ENCODE data around the gene KCNJ2. TPM values are rescaled to one million over a fixed set of nuclear protein-coding genes. Genes with fewer than 3 reads are reported as not detected.
A peak's percentile ranks its signal among the peaks of the same experiment; 100 is the strongest.

The KCNJ2 gene
- polyA plus RNA-seq, 1 donor from 2014 or later: 2.3 TPM

GRCh38 chr17:70173681-70174080 is 4.3 kb downstream of the KCNJ2 start:
- Histone ChIP-seq H2AFZ (ENCODE audit: low read depth, low read length) (no peak overlapping the region), H3K79me2 (replicated peaks; ENCODE audit: insufficient read depth, low read length) (peaks cover 7% of the 10 kb centered on the region), H3K36me3 (ENCODE audit: insufficient read depth, low read length) (peaks cover 10% of the 10 kb centered on the region), H3K4me2 (ENCODE audit: low read length) (peak overlapping the region; percentile 61), H3K9ac (ENCODE audit: low read length) (peak overlapping the region; percentile 4), H4K20me1 (ENCODE audit: insufficient read depth) (no peaks in the 10 kb centered on the region), H3K9me3 (ENCODE audit: low read length) (no peaks in the 10 kb centered on the region), H3K4me3 (ENCODE audit: low read length) (peak overlapping the region; percentile 47), H3K9me2 (ENCODE audit: insufficient read depth, low read length) (no peaks in the 10 kb centered on the region), H3K27ac (ENCODE audit: low read length) (peak overlapping the region; percentile 63), H3F3A (ENCODE audit: insufficient read depth, low read length, poor library complexity, severe bottlenecking) (no peaks in the 10 kb centered on the region), H3K27me3 (ENCODE audit: insufficient read depth, low read depth, low read length) (peaks cover 15% of the 10 kb centered on the region)
- TF ChIP-seq REST (IDR thresholded peaks at IDR 0.05; ENCODE audit: borderline replicate concordance) (no peak), POLR2AphosphoS5 (IDR thresholded peaks at IDR 0.05) (peak; percentile 64), TAF1 (IDR thresholded peaks at IDR 0.05; ENCODE audit: low read depth) (no peak), SMC3 (conservative IDR thresholded peaks at IDR 0.05; ENCODE audit: poor library complexity) (peak; percentile 17), MXI1 (conservative IDR thresholded peaks at IDR 0.05; ENCODE audit: poor library complexity, severe bottlenecking) (no peak), EP300 (conservative IDR thresholded peaks at IDR 0.05; ENCODE audit: poor library complexity, severe bottlenecking) (peak; percentile 63), CTCF (IDR thresholded peaks at IDR 0.05; ENCODE audit: poor library complexity, severe bottlenecking) (no peak)

- Histone ChIP-seq H3K9ac (ENCODE audit: low read length) (no peak overlapping the region), H4K20me1 (ENCODE audit: insufficient read depth) (no peaks in the 10 kb centered on the region), H3F3A (ENCODE audit: insufficient read depth, low read length, poor library complexity, severe bottlenecking) (no peaks in the 10 kb centered on the region), H2AFZ (ENCODE audit: low read depth, low read length) (no peak overlapping the region), H3K4me3 (ENCODE audit: low read length) (no peak overlapping the region), H3K27ac (ENCODE audit: low read length) (no peak overlapping the region), H3K9me3 (ENCODE audit: low read length) (no peaks in the 10 kb centered on the region), H3K27me3 (ENCODE audit: insufficient read depth, low read depth, low read length) (no peaks in the 10 kb centered on the region), H3K9me2 (ENCODE audit: insufficient read depth, low read length) (no peaks in the 10 kb centered on the region), H3K4me2 (ENCODE audit: low read length) (no peak overlapping the region), H3K79me2 (replicated peaks; ENCODE audit: insufficient read depth, low read length) (no peaks in the 10 kb centered on the region), H3K36me3 (ENCODE audit: insufficient read depth, low read length) (peaks cover 2% of the 10 kb centered on the region)
- TF ChIP-seq MXI1 (conservative IDR thresholded peaks at IDR 0.05; ENCODE audit: poor library complexity, severe bottlenecking): no peak
- no peak for TF ChIP-seq SMC3 (conservative IDR thresholded peaks at IDR 0.05; ENCODE audit: poor library complexity)
- no peak for TF ChIP-seq CTCF (IDR thresholded peaks at IDR 0.05; ENCODE audit: poor library complexity, severe bottlenecking)
- TF ChIP-seq TAF1 (IDR thresholded peaks at IDR 0.05; ENCODE audit: low read depth): no peak
- no peak for TF ChIP-seq EP300 (conservative IDR thresholded peaks at IDR 0.05; ENCODE audit: poor library complexity, severe bottlenecking)
- no peak for TF ChIP-seq EZH2 (IDR thresholded peaks at IDR 0.05; ENCODE audit: borderline replicate concordance, insufficient read depth, low read length, poor library complexity, severe bottlenecking)
- no peak for TF ChIP-seq RAD21 (conservative IDR thresholded peaks at IDR 0.05)
- TF ChIP-seq POLR2AphosphoS5 (IDR thresholded peaks at IDR 0.05): no peak
- no peak for TF ChIP-seq REST (IDR thresholded peaks at IDR 0.05; ENCODE audit: borderline replicate concordance)
These were observed 12.0 kb downstream of the KCNJ2 start for GRCh38 chr17:70181376-70181775.
